Coronary artery (tissue), 2 donors: ENCODE data around the gene ATP6AP1.
A peak's percentile ranks its signal among the peaks of the same experiment; 100 is the strongest.

Experiments
- DNase-seq: peaks from one replicate; pipeline ENCODE4 v3.0.0-alpha.2; 2017; ENCODE audit warnings: low spot score
- H3K27ac ChIP-seq, 2 donors: fragments of 200-600 bp; sonication (generic); one replicate each; pipeline ENCODE4 v1.5.1; 2016 to 2019
- H3K4me3 ChIP-seq: fragments of 200-600 bp; sonication (generic); 2 replicates; pipeline ENCODE4 v1.5.1; 2016; ENCODE audit warnings: mild to moderate bottlenecking, moderate library complexity
- CTCF ChIP-seq: fragments of 200-600 bp; sonication (generic); IDR thresholded peaks from one replicate; pipeline ENCODE4 v1.5.1; 2019; ENCODE audit warnings: antibody characterized with exemption

Gene ATP6AP1

GRCh38 chrX:154476821-154477220, 48.3 kb downstream of the ATP6AP1 start:
- Histone ChIP-seq H3K4me3 (no peak overlapping the region), H3K27ac (no peak overlapping the region)
- no peak for DNase-seq
- TF ChIP-seq CTCF, result no peak

GRCh38 chrX:154477891-154478477, 49.5 kb downstream of the ATP6AP1 start:
- TF ChIP-seq CTCF, result no peak
- peak; percentile 69 for DNase-seq
- H3K27ac ChIP-seq, result peak overlapping the region; percentile 60 to 87

GRCh38 chrX:154478728-154479622, 50.5 kb downstream of the ATP6AP1 start, which contains the start of gene LAGE3:
LAGE3 (minus strand) TSS chrX:154479281; CDS start chrX:154478915, 366 bp downstream.
- peak within 1 kb of the TSS; percentile 75 for H3K4me3 ChIP-seq
- peak; percentile 93 for DNase-seq
- no peak for TF ChIP-seq CTCF
- H3K27ac ChIP-seq, result peak within 1 kb of the TSS; percentile 60 to 87

More at GRCh38 chrX:154477891-154478477, 49.5 kb downstream of the ATP6AP1 start:
- H3K4me3 ChIP-seq, result peak overlapping the region; percentile 75

GRCh38 chrX:154481195-154481594, 52.7 kb downstream of the ATP6AP1 start:
- H3K27ac ChIP-seq, result no peak overlapping the region
- no peak overlapping the region for H3K4me3 ChIP-seq
- TF ChIP-seq CTCF, result no peak
- no peak for DNase-seq

GRCh38 chrX:154481911-154482601, 53.6 kb downstream of the ATP6AP1 start:
- no peak overlapping the region for H3K4me3 ChIP-seq
- peak; percentile 69 for DNase-seq
- H3K27ac ChIP-seq, result no peak overlapping the region
- no peak for TF ChIP-seq CTCF

- Histone ChIP-seq H3K4me3 (no peak overlapping the region), H3K27ac (no peak overlapping the region)
- no peak for TF ChIP-seq CTCF
- DNase-seq, result peak; percentile 70
Observed at GRCh38 chrX:154482786-154483185, 54.3 kb downstream of the ATP6AP1 start.
